KG1 (cell line): Measurements from ENCODE around the gene YPEL2.

Source experiments
- DNase-seq: peaks from one replicate; lab custom pipeline; 2025; lab: John Stamatoyannopoulos, UW

The YPEL2 gene

DNA sequence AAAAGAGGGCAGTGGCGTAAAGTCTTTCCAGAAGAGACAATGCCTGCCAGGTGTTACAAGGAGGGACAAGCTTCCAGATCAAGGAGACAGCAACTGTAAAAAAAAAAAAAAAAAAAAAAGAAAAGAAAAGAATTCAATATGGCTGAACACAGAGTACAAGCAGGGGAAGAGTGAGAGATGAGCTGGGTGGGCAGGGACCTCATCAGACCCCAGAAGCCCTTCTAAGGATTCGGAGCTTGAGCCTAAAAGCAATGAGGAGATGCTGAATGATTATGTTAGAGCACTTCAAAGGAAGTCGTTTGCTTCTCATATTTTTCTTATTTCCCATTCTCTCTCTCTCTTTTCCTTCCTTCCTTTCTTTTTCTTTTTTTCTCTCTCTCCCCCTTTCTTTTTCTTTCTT is 103.0 kb downstream of the YPEL2 start:
- DNase-seq: no peak

DNA sequence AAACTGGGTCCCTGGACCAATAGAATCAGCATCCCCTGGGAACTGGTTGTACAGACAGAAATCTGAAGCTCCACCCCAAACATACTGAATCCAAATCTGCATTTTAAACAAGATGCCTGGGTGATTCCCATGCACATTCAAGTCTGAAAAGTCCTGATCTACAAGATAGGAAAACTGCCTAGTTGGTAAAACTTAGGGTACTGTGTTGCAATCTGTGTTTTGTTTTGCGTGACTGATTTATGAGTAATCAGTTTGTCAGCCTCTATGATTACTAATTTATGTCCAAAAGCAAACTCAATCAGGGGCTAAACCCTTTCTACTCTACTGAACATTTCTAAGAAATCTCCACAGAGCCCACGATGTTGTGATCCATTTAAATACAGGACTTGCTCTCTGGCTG is 103.8 kb downstream of the YPEL2 start:
- no peak for DNase-seq

DNA sequence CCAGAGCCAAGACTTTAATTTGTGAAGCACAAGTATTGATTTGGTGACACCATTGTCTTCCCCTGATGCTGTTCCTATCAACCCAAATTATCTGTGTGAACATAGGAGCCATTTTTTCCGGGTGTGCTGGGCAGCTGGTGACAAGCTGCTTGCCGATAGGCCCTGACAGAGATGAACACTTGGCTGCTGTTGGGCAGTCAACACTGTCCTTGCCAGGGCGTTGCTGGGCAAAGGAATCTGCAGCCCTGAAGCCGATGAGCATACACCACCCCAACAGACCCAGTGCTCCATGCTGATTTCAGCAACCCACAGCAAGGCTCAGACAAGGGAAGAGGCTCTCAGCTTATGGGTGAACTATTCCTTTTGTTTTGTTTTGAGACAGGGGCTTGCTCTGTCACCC is 105.4 kb downstream of the YPEL2 start:
- DNase-seq: no peak

DNA sequence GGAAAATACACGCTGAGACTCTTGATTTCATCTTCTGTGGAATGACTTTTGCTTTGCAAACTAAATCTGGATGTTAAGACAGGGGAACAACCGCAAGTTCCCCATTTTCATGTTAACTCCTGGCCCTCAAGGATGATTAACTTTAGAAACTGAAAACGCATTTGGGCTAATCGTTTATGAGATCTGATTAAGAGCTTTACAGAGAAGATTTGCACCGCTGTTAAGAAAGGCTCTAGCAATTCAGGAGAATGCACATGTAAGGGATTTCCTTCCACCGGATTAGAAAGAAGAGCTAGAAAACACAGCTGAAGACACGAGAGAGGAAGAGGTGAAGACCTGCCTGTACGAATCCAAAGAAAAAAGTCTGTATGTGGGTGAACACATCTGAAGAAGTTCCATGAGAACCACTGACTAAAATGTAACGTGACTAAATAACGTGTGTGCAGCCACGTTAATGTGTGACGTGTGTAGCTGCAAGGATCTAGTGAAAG is 106.4 kb downstream of the YPEL2 start:
- no peak for DNase-seq

DNA sequence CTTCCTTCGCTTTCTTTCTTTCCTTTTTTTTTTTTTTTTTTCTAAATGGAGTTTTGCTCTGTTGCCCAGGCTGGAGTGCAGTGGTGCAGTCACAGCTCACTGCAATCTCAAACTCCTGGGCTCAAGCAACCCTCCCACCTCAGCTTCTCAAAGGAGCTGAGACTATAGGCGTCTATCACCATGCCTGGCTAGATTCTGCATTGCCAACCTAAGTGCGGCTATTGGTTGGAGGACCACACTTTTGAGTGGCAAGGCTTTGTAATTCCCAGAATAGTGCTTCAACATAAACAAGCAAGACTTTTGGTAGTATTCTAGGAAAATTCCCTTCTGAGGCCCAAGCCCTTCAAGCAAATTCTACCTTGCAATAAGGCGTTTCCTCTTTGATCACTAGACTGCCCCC is 107.8 kb downstream of the YPEL2 start:
- no peak for DNase-seq

DNA sequence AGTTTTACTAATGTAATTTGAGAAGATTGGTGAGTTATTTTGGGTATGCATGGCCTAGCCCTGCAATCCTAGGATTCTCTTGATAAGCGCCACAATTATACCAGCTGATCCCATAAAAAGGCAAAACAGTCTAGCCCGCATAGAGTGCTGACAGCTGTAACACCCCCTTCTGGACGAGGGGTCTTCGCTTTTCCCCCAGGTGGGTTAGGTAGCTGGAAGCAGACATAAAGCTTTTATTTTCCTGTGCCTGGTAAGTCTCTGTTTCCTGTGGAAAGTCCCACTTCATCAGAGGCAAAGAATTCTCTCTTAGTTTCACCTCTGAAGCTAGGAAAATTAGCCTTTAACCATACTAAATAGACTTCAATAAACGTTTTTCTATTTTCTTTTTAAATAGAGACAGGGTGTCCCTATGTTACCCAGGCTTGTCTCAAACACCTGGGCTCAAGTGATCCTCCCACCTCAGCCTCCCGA is 108.3 kb downstream of the YPEL2 start:
- DNase-seq: no peak

DNA sequence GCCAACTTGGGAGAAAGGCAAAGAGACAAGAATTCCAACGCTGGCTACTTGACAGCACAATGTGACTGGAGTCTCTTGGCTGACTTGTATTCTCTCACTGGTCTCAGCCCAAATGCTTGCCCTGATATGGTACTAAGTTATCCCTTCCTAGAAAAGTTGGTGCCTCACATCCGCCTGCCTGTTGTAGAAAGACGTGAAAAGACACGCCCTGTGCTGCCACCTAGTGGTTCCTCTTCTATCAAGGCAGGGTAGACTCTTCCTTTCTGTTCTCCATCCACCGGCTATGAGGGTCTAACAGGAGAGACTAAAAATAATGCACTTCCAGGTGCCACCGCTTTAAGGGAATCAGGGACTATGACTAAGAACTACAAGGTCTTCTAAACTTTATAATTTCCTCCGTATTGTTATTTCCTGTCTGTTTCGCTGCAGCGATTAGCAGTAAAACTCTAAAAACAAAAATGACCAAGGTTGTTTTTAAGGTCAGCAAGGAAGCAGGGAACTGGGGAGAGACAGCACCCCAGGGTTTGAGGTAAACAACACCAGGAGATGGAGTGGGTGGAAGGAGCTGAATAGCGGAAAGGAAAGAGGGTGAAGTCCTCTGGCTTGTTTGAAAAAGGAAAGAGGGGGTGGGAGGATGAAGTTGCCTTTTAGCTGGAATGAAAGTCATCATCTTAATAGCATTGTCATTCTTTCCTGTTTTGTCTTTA is 109.5 kb downstream of the YPEL2 start:
- peak; percentile 39 for DNase-seq

DNA sequence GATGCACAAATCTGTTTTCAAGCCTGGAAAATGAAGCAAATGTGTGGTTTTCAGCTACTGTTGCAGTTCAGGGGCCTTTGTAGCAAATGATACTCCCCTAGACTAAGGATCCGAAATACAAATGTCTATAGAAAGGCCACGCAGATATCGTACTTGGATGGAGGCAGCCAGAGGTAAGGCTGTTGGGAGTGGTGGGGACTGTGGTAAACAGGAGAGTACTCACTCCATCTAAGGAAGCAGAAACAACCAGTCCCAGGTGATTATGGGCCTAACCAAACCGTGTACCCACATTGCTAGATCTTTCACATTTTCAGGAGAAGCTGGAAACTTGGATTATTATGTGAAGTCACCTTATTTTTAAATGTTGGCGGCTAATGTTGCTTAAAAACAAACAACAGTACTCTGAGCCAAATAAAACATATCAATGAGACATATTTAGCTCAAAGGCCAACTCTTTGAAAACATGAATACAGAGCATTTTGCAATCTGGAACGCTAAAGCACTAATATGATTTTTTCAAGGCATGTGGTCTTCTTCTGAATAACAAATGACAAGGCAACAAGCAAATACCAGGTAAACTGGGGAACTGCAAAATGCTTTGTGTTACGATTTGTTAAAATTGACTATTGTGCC is 110.1 kb downstream of the YPEL2 start:
- DNase-seq: no peak

DNA sequence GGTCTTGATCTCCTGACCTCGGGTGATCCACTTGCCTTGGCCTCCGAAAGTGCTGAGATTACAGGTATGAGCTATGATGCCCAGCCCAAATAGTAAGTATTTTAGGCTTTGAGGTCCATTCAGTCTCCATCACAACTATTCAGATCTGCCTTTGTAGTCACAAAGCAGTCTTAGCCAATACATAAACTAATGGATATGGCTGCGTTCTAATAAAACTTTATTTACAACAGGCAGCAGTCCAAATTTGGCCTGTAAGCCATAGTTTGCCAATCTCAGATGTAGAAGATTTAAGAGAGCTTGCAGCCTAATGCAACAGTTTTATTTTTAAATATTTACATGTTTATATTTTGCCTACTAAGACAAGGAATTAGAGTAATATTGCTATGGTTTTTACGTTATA is 111.7 kb downstream of the YPEL2 start:
- DNase-seq: no peak
